ENCODE data around the gene MINK1.
"Not testable (repeated sequence)": the region's sequence is repeated elsewhere in the genome, so short reads cannot be mapped to it uniquely, and the experiment has no call there.

Gene MINK1

DNA sequence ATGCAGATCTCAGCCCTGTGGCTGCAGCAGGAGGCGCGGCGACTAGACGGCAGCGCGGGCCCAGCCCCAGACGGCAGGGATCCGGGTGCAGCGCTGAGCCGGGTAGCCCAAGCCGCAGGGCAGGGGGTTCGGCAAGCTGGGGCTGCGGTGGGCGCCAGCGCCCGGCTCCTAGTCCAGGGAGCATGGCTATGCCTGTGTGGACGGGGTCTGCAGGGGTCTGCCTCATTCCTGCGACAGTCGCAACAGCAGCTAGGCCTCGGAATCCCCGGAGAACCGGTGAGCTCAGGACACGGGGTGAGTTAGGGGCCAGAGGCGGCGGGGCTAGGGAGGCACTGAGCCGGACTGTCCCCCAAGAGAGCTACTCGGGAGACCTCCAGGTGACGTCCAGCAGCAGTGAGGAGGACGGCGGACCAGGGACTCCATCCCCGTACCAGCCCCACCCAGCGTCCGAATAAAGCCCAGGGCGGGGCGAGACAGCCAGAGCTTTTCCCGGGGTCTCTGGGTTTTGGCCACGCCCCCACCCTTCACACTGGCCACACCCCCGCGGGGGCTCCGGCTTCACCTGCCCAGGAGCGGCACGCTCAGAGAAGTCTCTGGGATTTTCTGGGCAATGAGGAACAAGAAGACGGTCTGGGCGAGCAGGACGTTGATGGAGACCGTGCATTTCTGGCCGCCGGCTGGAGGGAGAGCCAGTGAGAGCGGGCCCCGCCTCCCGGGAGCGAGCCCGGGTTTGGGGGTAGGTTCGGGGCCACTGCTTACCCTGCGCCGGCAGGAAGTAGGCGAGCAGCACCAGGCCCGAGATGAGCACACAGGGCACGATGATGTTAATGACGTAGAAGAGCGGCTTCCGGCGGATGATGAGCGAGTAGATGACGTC, 67.3 kb downstream of the MINK1 start:
- FAIRE-seq: no peak

DNA sequence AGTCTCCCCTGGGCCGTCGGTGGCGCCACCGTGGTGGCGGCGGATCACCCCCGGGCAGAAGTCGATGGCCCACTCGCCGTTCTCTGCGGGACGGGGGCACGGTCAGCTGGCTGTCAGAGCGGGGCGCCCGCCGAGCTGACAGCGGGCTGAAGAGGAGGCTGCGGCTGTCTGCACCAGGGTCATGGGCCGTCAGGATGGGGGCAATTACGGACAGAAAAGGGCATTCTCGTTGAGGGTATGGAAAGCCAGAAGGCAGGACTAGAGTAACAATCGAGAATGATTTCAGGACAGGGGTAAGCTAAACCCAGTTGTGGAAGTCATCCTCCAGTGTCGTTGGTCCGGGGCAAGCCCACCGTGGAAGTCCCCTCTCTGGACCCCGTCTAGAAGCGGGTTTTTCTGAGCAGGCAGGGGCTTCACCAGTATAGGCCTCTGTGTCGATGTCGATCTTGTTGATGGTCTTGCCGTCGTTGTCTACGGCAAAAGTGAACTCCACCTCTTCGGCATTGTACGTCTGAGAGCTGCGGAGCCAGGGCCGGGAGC, 68.0 kb downstream of the MINK1 start:
- no peak for FAIRE-seq

DNA sequence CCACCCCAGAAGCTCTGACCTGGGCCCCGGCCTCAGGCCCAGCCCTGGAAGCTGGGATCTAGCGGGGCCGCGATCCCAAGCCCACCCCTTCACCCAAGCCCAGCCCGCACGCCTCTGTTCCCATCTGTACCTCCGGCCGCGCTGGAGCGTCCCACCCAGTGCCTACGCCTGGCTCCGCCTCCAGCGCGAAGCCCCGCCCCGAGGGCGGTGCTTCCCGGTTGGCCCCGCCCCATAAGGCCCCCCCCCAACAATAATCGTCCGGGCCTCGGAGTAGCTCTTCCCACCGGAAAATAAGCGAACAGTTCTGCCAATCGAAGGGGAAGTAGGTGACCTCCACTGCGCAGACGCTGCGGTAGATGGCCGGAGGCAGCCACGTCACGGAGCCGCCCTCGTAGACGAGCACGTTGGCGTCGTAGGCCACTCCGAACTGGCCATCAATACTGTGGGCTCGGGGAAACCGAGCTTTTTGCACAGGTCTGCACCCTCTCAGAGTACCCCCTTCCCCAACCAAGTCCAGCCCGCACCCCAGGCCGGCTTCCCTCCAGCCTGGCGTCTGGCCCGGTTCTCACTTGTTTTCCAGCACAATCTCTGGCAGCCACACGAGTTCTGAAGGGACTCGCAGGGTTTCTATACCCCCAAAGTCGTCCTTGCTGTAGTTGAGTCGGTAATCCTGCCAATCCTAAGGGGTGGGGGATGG, 68.7 kb downstream of the MINK1 start:
- no peak for FAIRE-seq

DNA sequence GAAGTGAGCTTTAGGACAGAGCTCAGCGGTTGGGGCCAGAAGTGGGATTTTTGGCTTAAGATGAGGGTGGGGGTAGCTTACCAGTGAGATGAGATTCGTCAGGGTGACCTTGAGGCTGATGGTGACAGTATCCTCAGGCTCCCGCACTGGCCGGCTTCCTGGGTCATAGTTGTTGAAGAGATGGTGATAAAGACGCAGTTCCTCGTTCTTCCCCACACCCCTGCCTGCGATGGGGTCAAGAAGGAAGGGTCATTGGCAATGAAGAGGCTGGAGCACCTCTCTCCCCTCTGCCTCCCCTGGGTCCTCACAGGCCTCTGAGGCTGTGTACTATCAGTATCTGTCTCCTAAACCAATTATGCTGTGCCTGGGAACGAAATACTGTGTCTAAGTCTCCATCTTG, 69.4 kb downstream of the MINK1 start:
- no peak for FAIRE-seq

DNA sequence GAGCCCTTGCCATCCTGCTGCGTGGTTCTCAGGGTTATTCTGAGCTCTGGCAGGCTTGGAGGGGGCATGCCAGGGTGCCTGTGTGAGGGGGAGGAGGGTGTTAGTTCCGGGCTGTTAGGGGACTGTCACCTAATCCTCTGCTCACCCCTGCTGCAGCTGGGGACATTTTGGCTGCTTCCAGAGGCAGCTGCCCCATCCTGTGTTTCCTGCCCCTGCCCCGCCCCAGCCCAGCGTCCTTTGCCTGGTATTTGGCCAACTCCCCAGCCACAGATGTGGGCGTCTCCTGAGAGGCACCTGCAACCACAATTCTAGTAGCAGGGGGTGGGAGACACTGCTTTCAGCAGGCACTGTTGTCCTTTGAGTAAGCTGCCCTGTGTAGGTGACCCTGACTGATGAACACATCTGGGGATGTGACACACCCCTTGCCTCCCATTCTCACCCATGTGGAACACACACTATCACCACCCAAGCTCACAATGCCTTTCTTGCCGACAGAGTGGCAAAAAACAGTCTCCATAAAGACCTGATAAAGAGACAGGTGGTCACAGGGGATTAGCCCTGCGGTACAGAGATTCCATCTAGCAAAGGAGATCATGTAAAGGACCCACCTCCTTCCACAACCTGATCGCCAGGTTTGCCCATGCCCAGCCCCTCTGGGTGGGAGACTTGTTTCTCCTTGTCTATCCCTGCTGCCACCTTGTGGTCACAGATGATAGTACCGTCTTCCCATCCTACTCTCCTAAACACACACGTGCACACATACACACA, 70.1 kb downstream of the MINK1 start, which contains the start of gene CHRNE:
TSS of gene CHRNE (minus strand) at position 48 of the 768 bp plus-strand sequence. CDS start at position 13, 35 bp downstream.
- no peak for FAIRE-seq

DNA sequence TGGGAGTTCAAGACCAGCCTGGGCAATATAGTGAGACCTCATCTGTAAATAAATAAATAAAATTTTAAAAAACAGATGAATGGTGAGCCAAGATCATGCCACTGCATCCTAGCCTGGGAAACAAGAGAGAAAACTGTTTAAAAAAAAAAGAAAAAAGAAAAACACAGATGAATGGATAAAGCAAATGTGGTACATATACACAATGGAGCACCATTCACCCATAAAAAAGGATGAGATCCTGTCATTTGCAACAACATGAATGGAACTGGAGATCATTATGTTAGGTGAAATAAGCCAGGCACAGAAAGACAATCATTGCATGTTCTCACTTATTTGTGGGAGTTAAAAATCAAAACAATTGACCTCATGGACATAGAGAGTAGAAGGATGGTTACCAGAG, 73.5 kb downstream of the MINK1 start:
- FAIRE-seq: not testable (repeated sequence)

DNA sequence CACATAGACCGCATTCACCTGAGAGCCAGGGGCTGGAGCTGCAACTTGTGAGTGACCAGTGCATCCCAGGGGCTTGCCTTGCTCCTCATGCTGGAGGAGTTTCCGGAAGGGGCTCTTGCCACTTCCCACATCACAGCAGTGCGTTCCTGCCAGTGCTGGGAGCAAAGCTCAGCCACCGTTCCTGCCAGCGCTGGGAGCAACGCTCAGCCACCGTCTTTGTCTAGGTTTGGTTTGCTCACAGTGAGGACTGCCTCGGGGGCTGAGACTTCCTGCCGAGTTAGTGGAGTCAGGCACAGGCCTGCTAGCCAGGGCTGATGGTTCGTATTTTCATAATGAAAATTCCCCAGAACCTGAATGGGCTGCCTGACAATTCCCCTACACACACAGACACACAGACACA, 75.2 kb downstream of the MINK1 start:
- no peak for FAIRE-seq

DNA sequence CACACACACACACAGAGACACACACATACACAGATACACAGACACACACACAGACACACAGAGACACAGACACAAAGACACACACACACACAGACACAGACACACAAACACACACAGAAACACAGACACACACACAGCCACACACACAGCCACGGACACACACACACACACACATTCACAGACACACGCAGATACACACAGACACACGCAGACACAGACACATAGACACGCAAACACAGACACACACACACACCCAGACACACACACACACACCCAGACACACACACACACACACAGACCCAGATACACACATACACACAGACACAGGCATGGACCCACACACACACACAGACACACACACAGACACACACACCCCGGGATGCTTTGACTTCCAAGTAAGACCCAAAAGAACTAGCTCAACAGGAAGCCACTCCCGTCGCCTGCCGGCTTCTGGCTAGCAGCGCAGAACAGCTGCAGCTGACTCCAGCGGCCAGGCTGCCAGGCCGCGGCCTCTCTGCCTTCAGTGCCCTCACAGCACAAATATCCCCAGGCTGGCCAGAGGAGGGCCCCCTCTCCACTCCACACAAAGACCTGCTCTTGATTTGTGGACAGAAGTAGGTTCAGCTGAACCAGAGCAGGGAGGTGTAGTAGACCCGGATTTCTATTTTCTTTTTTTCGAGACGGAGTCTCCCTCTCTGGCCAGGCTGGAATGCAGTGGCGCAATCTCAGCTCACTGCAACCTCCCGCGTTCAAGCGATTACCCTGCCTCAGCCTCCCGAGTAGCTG, 75.8 kb downstream of the MINK1 start:
- no peak for FAIRE-seq

DNA sequence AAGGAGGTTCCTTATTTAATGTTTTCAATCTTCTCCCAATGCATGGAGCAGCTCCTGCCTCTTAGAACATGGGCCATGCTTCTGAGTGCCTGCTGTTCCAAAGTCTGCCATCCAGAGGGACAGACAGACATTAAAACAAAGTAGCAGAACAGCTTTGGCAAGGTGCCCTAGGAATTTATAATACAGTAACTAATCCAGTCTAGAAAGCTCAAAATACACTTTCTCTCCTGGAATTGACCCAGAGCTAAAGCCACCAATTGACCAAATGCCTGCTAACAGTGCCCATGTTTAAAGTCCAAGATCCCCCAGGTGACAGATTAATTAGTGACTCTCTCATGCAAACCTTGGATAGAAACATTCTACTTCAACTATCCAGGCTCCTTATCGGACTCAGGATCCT, 80.9 kb downstream of the MINK1 start:
- no peak for FAIRE-seq

DNA sequence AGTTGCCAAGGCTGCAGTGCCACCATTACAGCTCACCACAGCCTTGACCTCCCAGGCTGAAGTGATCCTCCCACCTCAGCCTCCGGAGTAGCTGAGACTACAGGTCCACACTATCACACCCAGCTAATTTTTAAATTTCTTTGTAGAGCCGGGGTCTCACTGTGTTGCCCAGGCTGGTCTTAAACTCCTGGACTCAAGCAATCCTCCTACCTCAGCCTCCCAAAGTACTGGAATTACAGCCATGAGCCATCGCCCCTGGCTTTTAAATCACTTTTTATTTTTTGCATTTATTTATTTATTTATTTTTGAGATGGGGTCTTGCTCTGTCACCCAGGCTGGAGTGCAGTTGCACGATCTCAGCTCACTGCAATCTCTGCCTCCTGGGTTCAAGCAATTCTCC, 81.4 kb downstream of the MINK1 start:
- not testable (repeated sequence) for FAIRE-seq

DNA sequence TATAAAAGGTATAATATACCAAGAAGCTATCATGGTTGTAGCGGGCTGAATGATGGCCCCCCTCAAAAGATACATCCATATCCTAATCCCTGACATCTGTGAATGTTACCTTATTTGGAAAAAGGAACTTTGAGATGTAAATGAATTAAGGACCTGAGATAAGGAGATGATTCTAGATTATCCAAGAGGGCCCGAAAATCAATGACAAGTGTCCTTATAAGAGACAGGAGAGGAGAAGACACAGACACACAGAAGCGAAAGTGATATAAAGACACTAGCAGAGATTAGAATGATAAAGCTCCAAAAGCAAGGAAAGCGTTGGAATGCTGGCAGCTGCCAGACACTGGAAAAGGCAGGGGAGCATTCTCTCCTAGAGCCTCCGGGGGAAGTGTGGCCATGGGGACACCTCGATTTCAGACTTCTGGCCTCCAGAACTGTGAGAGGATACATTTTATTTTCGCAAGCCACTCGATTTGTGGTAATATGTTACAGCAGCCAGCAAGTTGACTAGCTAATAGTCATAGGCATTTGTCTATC, 86.4 kb downstream of the MINK1 start:
- FAIRE-seq: no peak

DNA sequence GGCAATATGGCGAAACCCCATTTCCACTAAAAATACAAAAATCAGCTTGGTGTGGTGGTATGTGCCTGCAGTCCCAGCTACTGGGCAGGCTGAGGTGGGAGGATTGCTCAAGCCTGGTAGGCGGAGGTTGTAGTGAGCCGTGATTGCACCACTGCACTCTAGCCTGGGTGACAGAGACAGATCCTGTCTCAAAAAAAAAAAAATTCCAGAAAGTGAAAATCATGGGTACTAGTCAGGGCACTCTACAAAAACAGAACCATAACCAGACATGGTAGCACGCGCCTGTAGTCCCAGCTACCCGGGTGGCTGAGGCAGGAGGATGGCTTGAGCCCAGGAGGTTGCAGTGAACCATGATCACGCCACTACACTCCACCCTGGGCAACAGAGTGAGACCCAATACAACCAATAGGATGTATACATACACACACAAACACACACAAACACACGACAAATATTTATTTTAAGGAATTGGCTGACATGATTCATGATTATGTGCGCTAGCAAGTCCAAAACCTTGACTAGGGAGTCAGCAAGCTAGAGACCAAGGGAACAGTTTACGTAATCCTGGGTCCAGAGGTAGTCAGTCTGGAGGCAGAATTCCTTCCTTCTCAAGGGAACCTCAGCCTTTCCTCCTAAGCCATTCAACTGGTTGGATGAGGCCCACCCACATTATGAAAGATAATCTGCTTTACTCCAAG, 87.4 kb downstream of the MINK1 start:
- FAIRE-seq: no peak

DNA sequence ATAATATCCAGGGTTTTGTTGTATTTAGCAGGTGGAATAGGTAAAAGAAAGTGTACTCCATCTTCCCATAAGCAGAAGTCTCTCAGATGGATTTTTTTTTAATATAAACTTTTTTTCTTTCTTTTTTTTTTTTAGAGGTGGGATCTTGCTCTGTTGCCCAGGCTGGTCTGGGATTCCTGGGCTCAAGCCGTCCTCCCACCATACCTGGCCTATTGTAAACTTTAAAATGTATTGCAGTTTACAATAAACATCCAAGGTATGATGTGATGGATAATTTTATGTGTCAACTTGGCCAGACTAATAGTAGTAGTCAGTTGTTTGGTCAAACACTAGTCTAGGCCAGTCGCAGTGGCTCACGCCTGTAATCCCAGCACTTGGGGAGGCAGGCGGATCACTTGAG, 88.2 kb downstream of the MINK1 start:
- no peak for FAIRE-seq

DNA sequence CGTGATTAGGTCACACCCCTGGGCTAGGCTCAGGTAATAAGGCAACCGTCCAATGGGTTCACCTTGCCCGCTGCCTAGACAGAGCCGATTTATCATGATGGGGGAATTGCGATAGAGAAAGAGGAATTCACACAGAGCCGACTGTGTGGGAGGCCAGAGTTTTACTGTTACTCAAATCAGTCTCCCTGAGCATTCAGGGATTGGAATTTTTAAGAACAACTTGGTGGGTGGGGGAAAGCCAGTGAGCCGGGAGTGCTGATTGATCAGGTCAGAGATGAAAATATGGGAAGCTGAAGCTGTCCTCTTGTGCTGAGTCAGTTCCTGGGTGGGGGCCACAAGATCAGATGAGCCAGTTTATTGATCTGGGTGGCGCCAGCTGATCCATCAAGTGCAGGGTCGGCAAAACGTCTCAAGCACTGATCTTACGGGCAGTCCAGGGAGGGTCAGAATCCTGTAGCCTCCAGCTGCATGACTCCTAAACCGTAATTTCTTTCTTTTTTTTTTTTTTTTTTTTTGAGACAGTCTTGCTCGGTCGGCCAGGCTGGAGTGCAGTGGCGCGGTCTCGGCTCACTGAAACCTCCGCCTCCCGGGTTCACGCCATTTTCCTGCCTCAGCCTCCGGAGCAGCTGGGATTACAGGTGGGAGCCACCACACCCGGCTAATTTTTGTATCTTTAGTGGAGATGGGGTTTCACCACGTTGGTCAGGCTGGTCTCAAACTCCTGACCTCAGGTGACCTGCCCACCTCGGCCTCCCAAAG, 93.6 kb downstream of the MINK1 start:
- not testable (repeated sequence) for FAIRE-seq

DNA sequence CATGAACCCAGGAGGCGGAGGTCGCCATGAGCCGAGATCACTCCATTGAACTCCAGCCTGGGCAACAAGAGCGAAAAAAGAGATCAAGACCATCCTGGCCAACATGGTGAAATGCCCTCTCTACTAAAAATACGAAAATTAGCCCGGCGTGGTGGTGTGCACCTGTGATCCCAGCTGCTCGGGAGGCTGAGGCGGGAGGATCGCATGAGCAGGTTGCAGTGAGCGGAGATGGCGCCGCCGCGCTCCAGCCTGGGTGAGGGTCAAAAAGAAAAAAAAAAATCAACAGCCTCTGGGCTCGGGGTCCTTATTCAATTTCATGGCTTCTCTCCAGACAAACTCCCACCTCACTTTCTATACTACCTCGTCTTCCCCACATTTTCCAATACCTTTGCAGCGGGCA, 95.7 kb downstream of the MINK1 start:
- no peak for FAIRE-seq

DNA sequence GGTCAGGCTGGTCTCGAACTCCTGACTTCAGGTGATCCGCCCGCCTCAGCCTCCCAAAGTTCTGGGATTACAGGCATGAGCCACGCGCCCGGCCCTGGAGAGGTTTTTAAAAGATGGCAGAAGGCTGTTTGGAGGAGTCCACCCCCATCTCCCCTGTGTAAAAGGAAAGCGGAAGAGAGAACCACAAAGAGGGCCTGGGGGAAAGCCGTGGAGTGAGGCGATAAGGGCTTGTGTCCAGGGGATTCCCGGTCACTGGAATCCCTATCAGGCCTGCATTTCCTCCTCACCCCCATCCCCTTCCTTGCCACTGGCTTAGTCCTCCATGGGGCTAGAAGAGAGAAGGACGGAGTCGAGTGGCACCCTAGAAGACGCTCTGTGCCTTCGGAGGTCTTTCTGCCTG, 98.8 kb downstream of the MINK1 start, which contains the start of gene GP1BA:
TSS of gene GP1BA (plus strand) at position 315 of the 400 bp plus-strand sequence. CDS start 328 bp downstream, outside the sequence.
- no peak for FAIRE-seq

DNA sequence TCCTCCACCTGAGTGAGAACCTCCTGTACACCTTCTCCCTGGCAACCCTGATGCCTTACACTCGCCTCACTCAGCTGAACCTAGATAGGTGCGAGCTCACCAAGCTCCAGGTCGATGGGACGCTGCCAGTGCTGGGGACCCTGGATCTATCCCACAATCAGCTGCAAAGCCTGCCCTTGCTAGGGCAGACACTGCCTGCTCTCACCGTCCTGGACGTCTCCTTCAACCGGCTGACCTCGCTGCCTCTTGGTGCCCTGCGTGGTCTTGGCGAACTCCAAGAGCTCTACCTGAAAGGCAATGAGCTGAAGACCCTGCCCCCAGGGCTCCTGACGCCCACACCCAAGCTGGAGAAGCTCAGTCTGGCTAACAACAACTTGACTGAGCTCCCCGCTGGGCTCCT, 99.6 kb downstream of the MINK1 start:
- FAIRE-seq: no peak

DNA sequence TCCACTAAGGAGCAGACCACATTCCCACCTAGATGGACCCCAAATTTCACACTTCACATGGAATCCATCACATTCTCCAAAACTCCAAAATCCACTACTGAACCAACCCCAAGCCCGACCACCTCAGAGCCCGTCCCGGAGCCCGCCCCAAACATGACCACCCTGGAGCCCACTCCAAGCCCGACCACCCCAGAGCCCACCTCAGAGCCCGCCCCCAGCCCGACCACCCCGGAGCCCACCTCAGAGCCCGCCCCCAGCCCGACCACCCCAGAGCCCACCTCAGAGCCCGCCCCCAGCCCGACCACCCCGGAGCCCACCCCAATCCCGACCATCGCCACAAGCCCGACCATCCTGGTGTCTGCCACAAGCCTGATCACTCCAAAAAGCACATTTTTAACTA, 100.5 kb downstream of the MINK1 start:
- no peak for FAIRE-seq

DNA sequence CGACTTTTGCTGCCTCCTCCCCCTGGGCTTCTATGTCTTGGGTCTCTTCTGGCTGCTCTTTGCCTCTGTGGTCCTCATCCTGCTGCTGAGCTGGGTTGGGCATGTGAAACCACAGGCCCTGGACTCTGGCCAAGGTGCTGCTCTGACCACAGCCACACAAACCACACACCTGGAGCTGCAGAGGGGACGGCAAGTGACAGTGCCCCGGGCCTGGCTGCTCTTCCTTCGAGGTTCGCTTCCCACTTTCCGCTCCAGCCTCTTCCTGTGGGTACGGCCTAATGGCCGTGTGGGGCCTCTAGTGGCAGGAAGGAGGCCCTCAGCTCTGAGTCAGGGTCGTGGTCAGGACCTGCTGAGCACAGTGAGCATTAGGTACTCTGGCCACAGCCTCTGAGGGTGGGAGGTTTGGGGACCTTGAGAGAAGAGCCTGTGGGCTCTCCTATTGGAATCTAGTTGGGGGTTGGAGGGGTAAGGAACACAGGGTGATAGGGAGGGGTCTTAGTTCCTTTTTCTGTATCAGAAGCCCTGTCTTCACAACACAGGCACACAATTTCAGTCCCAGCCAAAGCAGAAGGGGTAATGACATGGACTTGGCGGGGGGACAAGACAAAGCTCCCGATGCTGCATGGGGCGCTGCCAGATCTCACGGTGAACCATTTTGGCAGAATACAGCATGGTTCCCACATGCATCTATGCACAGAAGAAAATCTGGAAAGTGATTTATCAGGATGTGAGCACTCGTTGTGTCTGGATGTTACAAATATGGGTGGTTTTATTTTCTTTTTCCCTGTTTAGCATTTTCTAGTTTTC, 101.2 kb downstream of the MINK1 start:
- FAIRE-seq: no peak
